GM12878 (cell line): Measurements from ENCODE around the gene MAP7. TPM values are rescaled to one million over a fixed set of nuclear protein-coding genes. Genes with fewer than 3 reads are reported as not detected.

Source experiments
- ATAC-seq: fragments of 200-7000 bp; cut with Tn5 transposase; 3 replicates; pipeline ENCODE4 v1.9.1; 2020; ENCODE audit warnings: mild to moderate bottlenecking, moderate library complexity
- BruUV-seq: library from RNA; stranded (reverse); fragments of 400-500 nt; replicated peaks from 2 replicates; lab custom pipeline; 2021; lab: Mats Ljungman, UMichigan
- CTCF ChIA-PET: fragments of 300-600 bp; sonication (Branson Sonifier 250); formaldehyde crosslinking; extraction: SDS; loops from one replicate; lab custom pipeline; 2021; ENCODE audit warnings: inconsistent platforms; lab: Yijun Ruan, JAX
- POLR2A ChIA-PET: fragments of 350-600 bp; formaldehyde crosslinking; extraction: SDS; loops from one replicate; lab custom pipeline; 2021; ENCODE audit warnings: inconsistent platforms; lab: Charles Lee
- RAD21 ChIA-PET: fragments of 300-600 bp; sonication (Branson Sonifier 250); formaldehyde crosslinking; loops from one replicate; lab custom pipeline; 2023; ENCODE audit warnings: antibody characterized with exemption; ENCODE audit not compliant: unreplicated experiment; lab: Charles Lee
- SMC1A ChIA-PET: fragments of 300-600 bp; sonication (Branson Sonifier 250); formaldehyde crosslinking; loops from one replicate; lab custom pipeline; 2023; ENCODE audit not compliant: unreplicated experiment, uncharacterized antibody; lab: Charles Lee
- DNase-seq: peaks from one replicate; pipeline ENCODE4 v3.0.0-alpha.2; 2011; ENCODE audit warnings: low read depth, low spot score
- FAIRE-seq: peaks from 3 replicates; lab custom pipeline; 2011; peaks lifted over from hg19 to GRCh38; lab: Jason Lieb, UNC
- H2AFZ ChIP-seq: 2 replicates; pipeline ENCODE4 v1.6.0; 2011; ENCODE audit warnings: low read depth, low read length, control low read depth; ENCODE audit not compliant: control insufficient read depth
- H3K27ac ChIP-seq: 2 replicates; pipeline ENCODE4 v1.5.1; 2011; ENCODE audit warnings: control low read depth; ENCODE audit not compliant: control insufficient read depth, insufficient read depth
- H3K27me3 ChIP-seq, 2 experiments: replicated peaks in 1 of 2; 2 replicates each; pipeline versions ENCODE4 v1.6.0 to v1.6.1; 2011; ENCODE audit warnings: low read length in 1 of 2; ENCODE audit not compliant: control insufficient read depth in 2 of 2, insufficient read depth in 2 of 2
- H3K36me3 ChIP-seq, 2 experiments: 2 replicates each; pipeline ENCODE4 v1.5.1; 2011; ENCODE audit warnings: low read length in 1 of 2; ENCODE audit not compliant: control insufficient read depth in 2 of 2, insufficient read depth in 2 of 2
- H3K4me1 ChIP-seq: 2 replicates; pipeline ENCODE4 v1.6.1; 2011; ENCODE audit warnings: mild to moderate bottlenecking, low read length, moderate library complexity, mixed read lengths; ENCODE audit not compliant: control insufficient read depth, insufficient read depth
- H3K4me2 ChIP-seq: 2 replicates; pipeline ENCODE4 v1.6.0; 2011; ENCODE audit warnings: control low read depth; ENCODE audit not compliant: control insufficient read depth, insufficient read depth
- H3K4me3 ChIP-seq: fragments of 200-600 bp; sonication (generic); 2 replicates; pipeline ENCODE4 v1.5.1; 2016
- H3K79me2 ChIP-seq: 2 replicates; pipeline ENCODE4 v1.6.0; 2011; ENCODE audit warnings: low read length; ENCODE audit not compliant: control insufficient read depth, insufficient read depth
- H3K9ac ChIP-seq: 2 replicates; pipeline ENCODE4 v1.8.0; 2011; ENCODE audit warnings: low read length, control low read depth, mixed read lengths; ENCODE audit not compliant: control insufficient read depth, insufficient read depth
- H3K9me3 ChIP-seq: replicated peaks from 3 replicates; pipeline ENCODE4 v1.5.1; 2011; ENCODE audit warnings: mild to moderate bottlenecking, low read length; ENCODE audit not compliant: control insufficient read depth, insufficient read depth
- H4K20me1 ChIP-seq: 2 replicates; pipeline ENCODE4 v1.6.0; 2011; ENCODE audit not compliant: control insufficient read depth, insufficient read depth
- BACH1 ChIP-seq: fragments of 450-650 bp; IDR thresholded peaks from 2 replicates; pipeline ENCODE4 v1.6.1; 2017; ENCODE audit warnings: mild to moderate bottlenecking, borderline replicate concordance
- IKZF2 ChIP-seq, 2 experiments: fragments of 450-650 bp; IDR thresholded peaks; 2 replicates each; pipeline ENCODE4 v1.6.1; 2017; ENCODE audit warnings: mild to moderate bottlenecking in 2 of 2, moderate library complexity in 2 of 2
- MYB ChIP-seq: fragments of 150-350 bp; IDR thresholded peaks from 2 replicates; pipeline ENCODE4 v1.6.1; 2014; ENCODE audit warnings: mild to moderate bottlenecking, low read depth, low read length, borderline replicate concordance
- NFIC ChIP-seq: IDR thresholded peaks from 2 replicates; pipeline ENCODE4 v1.6.1; 2012; ENCODE audit warnings: low read depth, mild to moderate bottlenecking, inconsistent platforms, low read length, moderate library complexity
- NR2F1 ChIP-seq: fragments of 450-650 bp; conservative IDR thresholded peaks from 2 replicates; pipeline ENCODE4 v1.6.1; 2017; ENCODE audit warnings: mild to moderate bottlenecking
- PKNOX1 ChIP-seq: fragments of 450-650 bp; IDR thresholded peaks from 2 replicates; pipeline ENCODE4 v1.6.1; 2016; ENCODE audit warnings: mild to moderate bottlenecking
- PML ChIP-seq: IDR thresholded peaks from 2 replicates; pipeline ENCODE4 v1.6.1; 2012; ENCODE audit warnings: low read length, inconsistent platforms
- RUNX3 ChIP-seq: IDR thresholded peaks from 2 replicates; pipeline ENCODE4 v1.6.1; 2012; ENCODE audit warnings: low read length, inconsistent platforms
- WGBS: methylation state at CpG from one replicate; pipeline ENCODE4 v1.1.6; 2016; ENCODE audit warnings: low lambda C conversion rate; ENCODE audit not compliant: insufficient replicate concordance, insufficient coverage; ENCODE audit errors: missing lambda C conversion rate; 5-methylcytosine and 5-hydroxymethylcytosine counted together
- in situ Hi-C: fragments of 300-500 bp; cut with MboI; formaldehyde crosslinking; loops from 9 replicates; pipeline ENCODE4 v1.14.3; 2018; ENCODE audit warnings: mixed read lengths
- intact Hi-C: fragments of 100-400 bp; cut with micrococcal nuclease; formaldehyde crosslinking; loops from one replicate; pipeline ENCODE4 v1.14.2; 2022; ENCODE audit not compliant: unreplicated experiment
- polyA plus RNA-seq, 11 experiments: library from polyadenylated mRNA; depleted of rRNA in 4 of 11; unstranded in 6 of 11; stranded (reverse) in 5 of 11; fragments of >200 nt; fragmentation: Nextera tagmentation in 4 of 11; fragmentation: Illumina TruSeq in 1 of 11; extraction: Ambion mirVana in 4 of 11; extraction: Trizol in 1 of 11; gene quantifications; 1 replicate in 1 of 11; 2 replicates in 10 of 11; pipeline versions ENCODE4 v1.2.1 to v1.2.3, GENCODE V29; 2011 to 2016; ENCODE audit warnings: inconsistent platforms in 2 of 11, missing spikeins in 2 of 11, low read depth in 1 of 11
- total RNA-seq, 4 experiments: library from RNA; depleted of rRNA in 3 of 4; stranded (reverse); fragments of >200 nt in 3 of 4; fragmentation: Illumina TruSeq in 1 of 4; extraction: Trizol in 1 of 4; gene quantifications; 2 replicates each; pipeline versions ENCODE4 v1.2.1 to v1.2.3, GENCODE V29; 2013 to 2021

Gene MAP7
- total and polyA plus RNA-seq, 10 of the 15 experiments (the other 5 are each of a cell fraction or from before 2014, with no cell fraction given): 0.04 to 0.17 (median 0.08) TPM; not detected in 2

DNA sequence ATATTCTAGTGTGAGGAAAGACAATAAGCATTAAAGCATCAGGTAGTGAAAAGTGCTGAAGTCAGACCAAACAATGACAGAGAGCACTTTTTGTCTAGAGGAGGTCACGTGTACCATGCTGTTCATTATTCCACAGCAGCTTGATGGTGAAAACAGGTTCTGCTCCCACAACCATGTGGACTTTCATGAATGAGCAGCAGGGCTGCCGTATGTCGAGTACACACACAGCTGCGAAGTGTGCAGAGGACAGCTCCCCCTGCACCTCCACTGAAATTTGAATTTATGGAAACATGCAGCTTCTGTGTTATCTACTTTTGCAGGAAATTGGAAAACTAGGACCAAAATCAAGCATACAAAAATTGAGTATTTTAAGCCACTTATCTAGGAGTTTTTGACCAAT, 85.3 kb downstream of the MAP7 start:
- POLR2A ChIA-PET: no interaction called here
- no peak for DNase-seq
- H3K27me3 ChIP-seq: peaks cover 0 to 6% of the 10 kb centered on the region in 2 experiments; a peak in 3 of 4 replicates
- H4K20me1 ChIP-seq: no peaks in the 10 kb centered on the region
- H3K4me2 ChIP-seq: no peak overlapping the region
- no peaks in the 10 kb centered on the region for H3K9me3 ChIP-seq
- H3K27ac ChIP-seq: no peak overlapping the region
- CTCF ChIA-PET: no interaction called here
- SMC1A ChIA-PET: no interaction called here
- no peak overlapping the region for H3K4me3 ChIP-seq
- FAIRE-seq: no peak
- intact Hi-C loops: no loop called here
- no peak overlapping the region for H2AFZ ChIP-seq
- WGBS: 56% methylated on average over 4 of the region's 4 CpGs
- H3K4me1 ChIP-seq: peaks cover 5% of the 10 kb centered on the region; the same call in 1 of the 2 replicates
- in situ Hi-C loops: no loop called here
- H3K79me2 ChIP-seq: no peaks in the 10 kb centered on the region
- RAD21 ChIA-PET: no interaction called here
- no peak overlapping the region for H3K9ac ChIP-seq
- no TSS peak for BruUV-seq
- TF ChIP-seq BACH1 (no peak), PKNOX1 (no peak), PML (no peak), NR2F1 (no peak), MYB (no peak)
- TF ChIP-seq, all 136 proteins: peak for 0
- no peaks in the 10 kb centered on the region for H3K36me3 ChIP-seq
- ATAC-seq: no peak

GRCh38 chr6:136464148-136464547, 86.1 kb downstream of the MAP7 start:
- Histone ChIP-seq H3K9ac (no peak overlapping the region), H3K36me3 (no peaks in the 10 kb centered on the region), H3K79me2 (no peaks in the 10 kb centered on the region), H3K9me3 (no peaks in the 10 kb centered on the region), H3K4me3 (no peak overlapping the region), H2AFZ (no peak overlapping the region), H3K4me1 (peaks cover 5% of the 10 kb centered on the region; the same call in 1 of the 2 replicates), H3K27me3 (peaks cover 0 to 6% of the 10 kb centered on the region in 2 experiments; a peak in 2 of 4 replicates), H3K4me2 (no peak overlapping the region), H3K27ac (no peak overlapping the region), H4K20me1 (no peaks in the 10 kb centered on the region)
- TF ChIP-seq IKZF2 (IDR thresholded peaks at IDR 0.05) (peak in 1 of 2 experiments; percentile 24; a peak in 1 of 4 replicates), MYB (no peak), NFIC (peak; percentile 34; the same call in 1 of the 2 replicates), RUNX3 (peak; percentile 86)
- CTCF ChIA-PET: no interaction called here
- ATAC-seq: peak; percentile 31
- BruUV-seq: no TSS peak
- 0% methylated on average over 2 of the region's 2 CpGs for WGBS
- in situ Hi-C loops (no loop called here), intact Hi-C loops (no loop called here)
- RAD21 ChIA-PET: no interaction called here
- SMC1A ChIA-PET: no interaction called here
- no peak for DNase-seq
- POLR2A ChIA-PET: no interaction called here
- no peak for FAIRE-seq
